HG03520 (cell line): ENCODE measurements around the gene CDH24.

Source experiments
- ATAC-seq: cut with Tn5 transposase; IDR thresholded peaks from one replicate; pipeline ENCODE4 v1.9.1; 2021; ENCODE audit warnings: mild to moderate bottlenecking, moderate library complexity; ENCODE audit not compliant: unreplicated experiment

The CDH24 gene

GRCh38 chr14:23047751-23048693 lies 9.3 kb downstream of the CDH24 start:
- ATAC-seq, result no peak

DNA sequence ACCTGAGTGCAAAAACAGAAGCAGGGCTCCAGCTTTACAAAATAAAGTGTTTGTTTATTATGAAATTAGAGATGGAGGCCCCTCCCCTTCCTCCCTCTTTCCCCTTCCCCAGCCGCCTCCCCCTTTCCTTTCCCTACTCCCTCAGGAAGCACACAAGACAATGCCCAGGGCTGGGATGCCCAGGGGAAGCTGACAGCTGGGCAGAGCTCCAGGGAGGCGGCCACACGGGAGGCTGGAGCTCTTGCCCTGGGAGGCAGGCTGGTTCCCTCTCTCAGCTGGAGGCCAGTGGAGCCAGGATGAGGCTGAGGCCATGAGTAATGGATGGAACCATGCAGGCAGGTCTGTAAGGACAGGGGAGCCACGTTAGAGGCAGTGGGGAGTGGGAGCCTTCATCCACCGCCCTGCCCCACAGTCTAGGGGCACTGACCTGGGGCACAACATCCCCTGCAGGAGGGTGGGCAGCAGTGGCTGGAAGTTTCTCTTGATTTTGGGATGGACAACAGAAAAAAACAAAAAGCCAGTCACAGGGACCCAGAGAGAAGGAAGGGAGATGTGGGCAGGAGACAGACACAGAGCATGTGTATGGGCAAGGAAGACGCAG lies 10.2 kb downstream of the CDH24 start:
- ATAC-seq, result no peak

DNA sequence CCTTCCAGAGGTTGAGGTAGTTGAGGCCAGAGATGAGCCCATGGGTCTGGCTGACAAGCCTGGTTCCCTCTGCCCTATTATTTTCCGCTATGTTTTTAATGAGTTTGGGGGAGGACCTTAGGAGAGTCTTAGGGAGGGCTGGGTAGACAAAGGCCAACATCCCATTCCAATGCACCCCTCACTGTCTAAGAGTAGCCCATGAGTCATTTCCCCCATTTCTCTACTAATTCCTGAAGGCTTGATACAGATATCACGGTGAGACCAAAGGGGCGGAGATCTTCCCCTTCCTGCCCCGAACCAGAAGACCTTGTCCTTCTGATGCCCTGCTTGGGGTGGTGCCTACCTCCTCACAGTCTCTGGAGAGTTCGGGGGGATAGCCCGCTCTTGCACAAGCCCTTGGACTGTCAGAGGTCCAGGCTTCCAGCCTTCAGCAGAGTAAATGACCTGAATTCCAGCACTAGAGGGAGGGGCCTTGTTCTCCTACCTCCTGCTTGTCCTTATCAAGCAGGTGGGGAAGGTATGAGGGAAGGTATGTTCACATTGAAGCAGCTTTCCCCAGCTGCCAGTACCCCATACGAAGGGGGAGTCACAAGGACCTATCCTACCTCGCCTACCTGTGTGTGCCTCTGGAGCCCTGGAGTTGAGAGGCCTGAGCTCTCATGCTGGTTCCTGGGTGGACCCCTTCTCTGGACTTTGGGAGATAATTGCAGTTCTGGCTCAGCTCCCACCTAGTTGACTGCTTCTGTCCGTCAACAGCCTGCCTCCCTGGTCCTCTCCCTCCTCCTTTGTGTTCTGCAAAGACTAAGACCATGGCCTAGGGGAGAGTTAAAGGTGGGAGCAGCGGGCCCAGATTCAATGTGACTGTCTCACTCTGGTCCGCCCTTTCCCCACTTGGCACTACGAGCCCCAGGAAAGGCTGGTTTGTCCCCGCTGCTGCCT lies 11.6 kb downstream of the CDH24 start:
- no peak for ATAC-seq

DNA sequence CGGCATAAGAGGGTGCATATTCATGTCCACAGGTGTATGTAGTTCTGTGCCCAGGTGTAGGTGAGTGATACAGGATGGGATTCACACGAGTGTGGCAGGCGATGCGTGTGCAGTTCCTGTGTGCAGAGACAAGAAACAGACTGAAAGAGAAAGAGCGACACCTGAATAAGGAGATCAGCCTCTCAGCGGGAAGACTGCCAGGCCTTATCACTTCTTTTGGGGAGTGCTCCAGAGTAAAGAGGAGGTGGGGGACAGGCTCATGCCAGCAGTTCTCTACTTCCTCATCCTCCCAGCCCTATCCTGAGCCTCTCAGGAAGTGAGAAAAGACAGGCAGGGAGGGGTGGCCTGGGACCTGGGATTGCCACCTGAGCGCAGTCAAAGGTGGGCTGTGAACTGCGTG lies 12.5 kb downstream of the CDH24 start:
- ATAC-seq, result no peak

DNA sequence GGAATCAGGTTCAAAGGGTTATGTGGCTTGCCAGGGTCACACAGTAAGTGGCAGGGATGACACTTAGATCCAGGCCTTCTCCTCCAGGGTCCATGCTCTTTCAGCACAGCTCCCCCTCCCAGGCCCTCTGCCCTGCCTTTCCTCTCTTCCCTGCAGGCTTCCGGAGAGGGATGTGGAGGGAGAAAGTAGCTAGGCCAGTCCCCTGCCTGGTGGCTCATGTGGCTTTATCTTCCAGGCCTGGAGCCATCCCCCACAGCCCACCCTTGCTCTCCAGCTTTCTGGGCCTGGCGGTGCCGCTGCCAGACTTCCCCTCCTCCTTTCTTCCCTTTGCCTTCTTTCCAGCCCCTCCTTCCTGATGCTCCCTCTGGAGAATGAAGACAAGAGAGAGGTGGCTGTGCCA lies 13.6 kb downstream of the CDH24 start:
- ATAC-seq, result no peak

GRCh38 chr14:23043145-23043544 lies 14.2 kb downstream of the CDH24 start:
- no peak for ATAC-seq

DNA sequence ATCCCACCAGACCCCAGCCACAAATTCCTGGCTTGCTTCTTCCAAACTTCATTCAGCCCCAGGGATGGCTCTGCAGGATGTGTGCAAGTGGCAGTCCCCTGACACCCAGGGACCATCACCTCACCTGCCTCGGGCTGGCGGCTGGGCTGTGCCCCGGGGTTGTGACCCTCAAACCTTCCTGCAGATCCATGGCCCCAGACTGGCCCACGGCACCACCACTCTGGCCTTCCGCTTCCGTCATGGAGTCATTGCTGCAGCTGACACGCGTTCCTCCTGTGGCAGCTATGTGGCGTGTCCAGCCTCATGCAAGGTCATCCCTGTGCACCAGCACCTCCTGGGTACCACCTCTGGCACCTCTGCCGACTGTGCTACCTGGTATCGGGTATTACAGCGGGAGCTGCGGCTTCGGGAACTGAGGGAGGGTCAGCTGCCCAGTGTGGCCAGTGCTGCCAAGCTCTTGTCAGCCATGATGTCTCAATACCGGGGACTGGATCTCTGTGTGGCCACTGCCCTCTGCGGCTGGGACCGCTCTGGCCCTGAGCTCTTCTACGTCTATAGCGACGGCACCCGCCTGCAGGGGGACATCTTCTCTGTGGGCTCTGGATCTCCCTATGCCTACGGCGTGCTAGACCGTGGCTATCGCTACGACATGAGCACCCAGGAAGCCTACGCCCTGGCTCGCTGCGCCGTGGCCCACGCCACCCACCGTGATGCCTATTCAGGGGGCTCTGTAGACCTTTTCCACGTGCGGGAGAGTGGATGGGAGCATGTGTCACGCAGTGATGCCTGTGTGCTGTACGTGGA lies 15.0 kb downstream of the CDH24 start, which contains the start of gene PSMB11:
Gene PSMB11, plus strand, starts transcription at position 51 of the 804 bp plus-strand sequence. Its CDS starts 14 bp downstream, at position 65.
- ATAC-seq, result no peak

DNA sequence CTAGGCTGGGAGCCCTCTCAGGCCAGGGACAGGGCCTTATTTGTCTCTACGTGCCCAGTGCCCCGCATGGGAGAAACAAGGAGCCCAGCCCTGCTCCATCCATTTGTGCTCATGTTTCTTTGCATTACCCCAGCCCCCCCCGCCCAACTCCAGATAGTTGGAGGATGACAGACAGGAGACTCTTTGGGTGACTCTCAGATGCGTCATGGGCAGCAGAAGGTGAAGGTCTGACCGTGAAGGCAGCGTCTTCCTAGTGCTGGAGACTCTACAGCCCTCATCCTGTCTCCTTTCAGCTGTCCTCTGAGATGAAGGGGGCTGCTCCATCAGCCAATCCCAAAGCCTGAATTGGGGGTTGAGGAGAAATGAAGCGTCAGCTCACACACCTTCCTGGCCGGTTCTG lies 15.6 kb downstream of the CDH24 start:
- no peak for ATAC-seq

- ATAC-seq, result no peak
Measured at GRCh38 chr14:23040100-23040499, 17.2 kb downstream of the CDH24 start.

- no peak for ATAC-seq
Measured at GRCh38 chr14:23035303-23036144, 21.8 kb downstream of the CDH24 start.

DNA sequence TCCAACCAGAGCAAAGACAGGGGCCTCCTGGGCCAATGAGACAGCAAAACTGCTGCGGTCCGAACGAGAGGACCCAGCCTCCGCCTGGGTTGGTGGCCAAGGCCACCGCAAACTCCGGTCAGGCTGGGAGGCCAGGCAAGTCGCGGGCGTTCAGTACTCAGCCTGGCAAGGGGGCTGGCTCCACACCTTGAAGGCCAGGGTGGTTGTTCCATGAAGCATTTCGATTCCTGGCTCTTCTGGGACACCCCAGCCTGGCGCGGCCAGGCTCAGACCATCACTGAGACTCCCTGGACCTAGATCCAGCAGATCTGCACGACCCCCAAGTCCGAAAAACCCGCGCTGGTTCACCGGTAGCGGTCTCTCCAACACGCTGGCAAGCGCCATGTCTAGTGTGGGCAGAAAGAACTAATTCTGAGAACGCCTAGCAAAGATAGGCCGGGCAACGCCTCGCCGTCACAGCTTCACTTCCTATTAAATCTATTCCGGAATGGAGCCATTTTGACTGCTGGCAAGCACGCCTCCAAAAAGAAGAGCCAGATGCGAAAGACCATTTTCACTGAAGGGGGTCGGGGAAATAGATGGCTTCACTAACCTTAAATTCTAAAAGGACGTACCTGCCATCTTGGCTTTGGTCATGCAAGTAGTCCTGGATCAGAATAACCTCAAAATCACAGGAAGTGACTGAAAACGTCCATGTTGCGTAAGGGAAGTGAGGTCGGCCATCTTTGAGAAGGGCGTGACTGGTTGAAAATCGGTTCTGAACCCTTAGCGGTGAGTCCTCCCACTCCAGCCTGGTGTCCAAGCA lies 22.6 kb downstream of the CDH24 start, which contains the start of gene PSMB5:
Gene PSMB5, minus strand, starts transcription at position 403 of the 805 bp plus-strand sequence. Its CDS starts 19 bp downstream, at position 384.
- peak; percentile 89 for ATAC-seq

- no peak for ATAC-seq
Measured at GRCh38 chr14:23033801-23034497, 23.4 kb downstream of the CDH24 start.

DNA sequence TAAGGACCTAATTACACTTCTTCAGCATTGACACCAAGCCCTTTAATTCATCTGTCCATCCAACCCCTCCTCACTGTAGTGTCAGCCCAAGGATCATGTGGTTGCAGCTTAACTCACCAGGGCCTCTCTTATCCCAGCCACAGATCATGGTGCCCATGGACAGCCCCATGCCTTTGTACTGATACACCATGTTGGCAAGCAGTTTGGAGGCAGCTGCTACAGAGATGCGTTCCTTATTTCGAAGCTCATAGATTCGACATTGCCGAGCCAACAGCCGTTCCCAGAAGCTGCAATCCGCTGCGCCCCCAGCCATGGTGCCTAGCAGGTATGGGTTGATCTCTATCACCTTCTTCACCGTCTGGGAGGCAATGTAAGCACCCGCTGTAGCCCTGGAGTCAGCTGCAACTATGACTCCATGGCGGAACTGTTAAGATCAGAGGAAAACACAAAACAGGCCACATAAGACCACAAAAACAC lies 24.0 kb downstream of the CDH24 start:
- no peak for ATAC-seq

DNA sequence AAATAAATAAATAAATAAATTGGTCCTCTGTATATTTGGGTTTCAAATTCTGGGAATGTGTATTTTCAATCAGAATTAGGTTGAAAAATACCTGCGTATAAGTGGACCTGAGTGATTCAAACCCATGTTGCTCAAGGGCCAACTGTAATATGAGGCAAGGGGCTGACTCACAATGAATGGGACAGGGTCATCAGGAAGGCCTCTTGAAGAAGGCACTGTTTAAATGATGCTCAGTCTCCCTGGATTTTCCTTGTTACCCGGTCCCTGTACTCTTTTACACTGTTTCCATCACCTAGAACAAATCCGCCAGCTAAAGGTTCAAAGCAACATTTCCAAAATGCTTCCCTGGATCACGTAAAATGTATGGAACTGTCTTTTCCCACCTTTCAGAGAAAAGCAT lies 26.4 kb downstream of the CDH24 start:
- no peak for ATAC-seq

- no peak for ATAC-seq
Measured at GRCh38 chr14:23028799-23029198, 28.5 kb downstream of the CDH24 start.

- ATAC-seq, result no peak
Measured at GRCh38 chr14:23025151-23025814, 32.0 kb downstream of the CDH24 start.

DNA sequence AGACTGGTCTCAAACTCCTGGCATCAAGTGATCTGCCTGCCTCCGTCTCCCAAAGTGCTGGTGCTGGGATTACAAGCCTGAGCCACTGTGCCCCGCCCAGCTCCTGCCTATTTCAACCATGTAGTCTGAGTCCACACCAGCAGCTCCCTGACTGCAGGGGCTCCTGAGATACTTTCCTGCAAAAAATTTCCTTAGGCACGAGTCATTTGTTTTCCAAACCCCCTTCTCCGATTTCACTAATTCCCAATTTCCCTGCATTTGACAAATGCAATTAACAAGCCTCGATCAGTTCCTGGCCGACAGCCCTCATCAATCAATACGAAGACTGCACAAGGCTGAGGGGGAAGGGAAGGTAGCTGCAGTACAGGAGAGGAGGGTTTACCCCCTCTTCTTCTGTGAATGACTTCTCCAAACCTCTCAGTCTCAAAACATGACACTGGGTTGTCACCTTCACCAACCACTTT lies 32.7 kb downstream of the CDH24 start:
- no peak for ATAC-seq
